ENCODE measurements around the gene PSMB5.
A peak's percentile ranks its signal among the peaks of the same experiment; 100 is the strongest.

PSMB5 gene

GRCh38 chr14:23070262-23071129 is 35.8 kb upstream of the PSMB5 start:
- peaks cover 57% of the 10 kb centered on the region for H3K79me2 ChIP-seq (ENCODE audit: insufficient read depth, low read length)
- H3K27ac ChIP-seq (ENCODE audit: low read length): peak overlapping the region; percentile 78
- no peaks in the 10 kb centered on the region for H3K9me3 ChIP-seq (ENCODE audit: insufficient read depth, low read length, severe bottlenecking)
- TF ChIP-seq CTCF (IDR thresholded peaks at IDR 0.05; ENCODE audit: borderline replicate concordance, extremely low read depth, low read length, poor library complexity, severe bottlenecking): no peak
- no peak for TF ChIP-seq EZH2 (IDR thresholded peaks at IDR 0.05; ENCODE audit: borderline replicate concordance, low read depth, low read length, severe bottlenecking)
- peak overlapping the region; percentile 70 for H3K9ac ChIP-seq (ENCODE audit: low read depth, low read length)
- DNase-seq: no peak
- H2AFZ ChIP-seq (ENCODE audit: low read depth, low read length): no peak overlapping the region
- H3K4me2 ChIP-seq (ENCODE audit: insufficient read depth, low read length): peak overlapping the region; percentile 92
- no peaks in the 10 kb centered on the region for H3K27me3 ChIP-seq (ENCODE audit: insufficient read depth, low read length, poor library complexity)
- H3K36me3 ChIP-seq (ENCODE audit: insufficient read depth, low read length): peaks cover 66% of the 10 kb centered on the region
- peaks cover 40% of the 10 kb centered on the region for H3K4me1 ChIP-seq (ENCODE audit: insufficient read depth, low read length)
- H4K20me1 ChIP-seq (ENCODE audit: insufficient read depth, low read length): peaks cover 38% of the 10 kb centered on the region
- peak overlapping the region; percentile 73 to 75 for H3K4me3 ChIP-seq (ENCODE audit: low read depth in 1 of 2, low read length in 2 of 2)
- no peak for ATAC-seq (ENCODE audit: insufficient read depth, low read depth)

- Histone ChIP-seq H3K27ac (ENCODE audit: low read length) (0 out of 2 replicates have a peak overlapping the region, but pooled peaks have one; percentile 11), H3K9ac (ENCODE audit: low read depth, low read length) (no peak overlapping the region), H3K9me3 (ENCODE audit: insufficient read depth, low read length, severe bottlenecking) (no peaks in the 10 kb centered on the region), H3K27me3 (ENCODE audit: insufficient read depth, low read length, poor library complexity) (no peaks in the 10 kb centered on the region), H4K20me1 (ENCODE audit: insufficient read depth, low read length) (peaks cover 39% of the 10 kb centered on the region), H3K4me1 (ENCODE audit: insufficient read depth, low read length) (peaks cover 40% of the 10 kb centered on the region), H3K4me3 (ENCODE audit: low read depth in 1 of 2, low read length in 2 of 2) (no peak overlapping the region), H3K36me3 (ENCODE audit: insufficient read depth, low read length) (peaks cover 67% of the 10 kb centered on the region), H3K79me2 (ENCODE audit: insufficient read depth, low read length) (peaks cover 57% of the 10 kb centered on the region), H2AFZ (ENCODE audit: low read depth, low read length) (no peak overlapping the region), H3K4me2 (ENCODE audit: insufficient read depth, low read length) (peak overlapping the region; percentile 92; the same call in 1 of the 2 replicates)
- TF ChIP-seq EZH2 (IDR thresholded peaks at IDR 0.05; ENCODE audit: borderline replicate concordance, low read depth, low read length, severe bottlenecking) (no peak), CTCF (IDR thresholded peaks at IDR 0.05; ENCODE audit: borderline replicate concordance, extremely low read depth, low read length, poor library complexity, severe bottlenecking) (no peak)
- no peak for ATAC-seq (ENCODE audit: insufficient read depth, low read depth)
- no peak for DNase-seq
These were observed 34.7 kb upstream of the PSMB5 start for GRCh38 chr14:23069413-23069806.

GRCh38 chr14:23068789-23069412 is 34.2 kb upstream of the PSMB5 start:
- Histone ChIP-seq H3K79me2 (ENCODE audit: insufficient read depth, low read length) (peaks cover 57% of the 10 kb centered on the region), H3K4me1 (ENCODE audit: insufficient read depth, low read length) (peaks cover 40% of the 10 kb centered on the region), H2AFZ (ENCODE audit: low read depth, low read length) (no peak overlapping the region), H3K9me3 (ENCODE audit: insufficient read depth, low read length, severe bottlenecking) (no peaks in the 10 kb centered on the region), H3K27ac (ENCODE audit: low read length) (peak overlapping the region; percentile 45; the same call in 1 of the 2 replicates), H3K36me3 (ENCODE audit: insufficient read depth, low read length) (peaks cover 71% of the 10 kb centered on the region), H4K20me1 (ENCODE audit: insufficient read depth, low read length) (peaks cover 42% of the 10 kb centered on the region), H3K4me3 (ENCODE audit: low read depth in 1 of 2, low read length in 2 of 2) (peak overlapping the region in 1 of 2 experiments; percentile 28; a peak in 1 of 4 replicates), H3K9ac (ENCODE audit: low read depth, low read length) (no peak overlapping the region), H3K27me3 (ENCODE audit: insufficient read depth, low read length, poor library complexity) (no peaks in the 10 kb centered on the region), H3K4me2 (ENCODE audit: insufficient read depth, low read length) (peak overlapping the region; percentile 92)
- ATAC-seq (ENCODE audit: insufficient read depth, low read depth): peak; percentile 75
- peak; percentile 82 for DNase-seq
- TF ChIP-seq CTCF (IDR thresholded peaks at IDR 0.05; ENCODE audit: borderline replicate concordance, extremely low read depth, low read length, poor library complexity, severe bottlenecking): peak; percentile 99
- no peak for TF ChIP-seq EZH2 (IDR thresholded peaks at IDR 0.05; ENCODE audit: borderline replicate concordance, low read depth, low read length, severe bottlenecking)

Measured in DND-41 (cell line).